HG02759 (cell line): Measurements from ENCODE around the gene ROBO1.

Source experiments
- ATAC-seq: cut with Tn5 transposase; IDR thresholded peaks from one replicate; pipeline ENCODE4 v1.9.1; 2021; ENCODE audit warnings: mild to moderate bottlenecking, moderate library complexity; ENCODE audit not compliant: unreplicated experiment

Gene ROBO1

GRCh38 chr3:79478620-79479019 is 289.2 kb downstream of the ROBO1 start:
- ATAC-seq, result no peak

GRCh38 chr3:79477242-79477641 is 290.6 kb downstream of the ROBO1 start:
- no peak for ATAC-seq

GRCh38 chr3:79473993-79474392 is 293.8 kb downstream of the ROBO1 start:
- ATAC-seq, result no peak

- ATAC-seq, result no peak
These were observed 300.1 kb downstream of the ROBO1 start for GRCh38 chr3:79467721-79468120.

- no peak for ATAC-seq
These were observed 306.5 kb downstream of the ROBO1 start for GRCh38 chr3:79461129-79461792.

GRCh38 chr3:79453600-79453999 is 314.2 kb downstream of the ROBO1 start:
- ATAC-seq, result no peak

- no peak for ATAC-seq
These were observed 331.4 kb downstream of the ROBO1 start for GRCh38 chr3:79436387-79436786.

- ATAC-seq, result no peak
These were observed 340.7 kb downstream of the ROBO1 start for GRCh38 chr3:79427081-79427480.

GRCh38 chr3:79424811-79425210 is 343.0 kb downstream of the ROBO1 start:
- ATAC-seq, result no peak

- no peak for ATAC-seq
These were observed 344.4 kb downstream of the ROBO1 start for GRCh38 chr3:79423417-79423816.

- ATAC-seq, result no peak
These were observed 346.5 kb downstream of the ROBO1 start for GRCh38 chr3:79421273-79421672.

GRCh38 chr3:79418855-79419621 is 348.8 kb downstream of the ROBO1 start:
- no peak for ATAC-seq

- no peak for ATAC-seq
These were observed 352.4 kb downstream of the ROBO1 start for GRCh38 chr3:79415356-79415755.

GRCh38 chr3:79414806-79415205 is 353.0 kb downstream of the ROBO1 start:
- no peak for ATAC-seq

GRCh38 chr3:79414035-79414434 is 353.8 kb downstream of the ROBO1 start:
- no peak for ATAC-seq

- ATAC-seq, result no peak
These were observed 355.3 kb downstream of the ROBO1 start for GRCh38 chr3:79412537-79412936.

GRCh38 chr3:79410617-79411016 is 357.2 kb downstream of the ROBO1 start:
- no peak for ATAC-seq

GRCh38 chr3:79410136-79410535 is 357.7 kb downstream of the ROBO1 start:
- ATAC-seq, result no peak

- ATAC-seq, result no peak
These were observed 361.6 kb downstream of the ROBO1 start for GRCh38 chr3:79406175-79406574.

GRCh38 chr3:79405183-79405582 is 362.6 kb downstream of the ROBO1 start:
- ATAC-seq, result no peak

- ATAC-seq, result no peak
These were observed 371.2 kb downstream of the ROBO1 start for GRCh38 chr3:79396595-79396994.

GRCh38 chr3:79392479-79392878 is 375.3 kb downstream of the ROBO1 start:
- no peak for ATAC-seq

- ATAC-seq, result no peak
These were observed 377.4 kb downstream of the ROBO1 start for GRCh38 chr3:79390352-79390751.
